GM13976 (cell line): Measurements from ENCODE around the gene SLC2A8.

Experiments used
- DNase-seq: peaks from one replicate; pipeline ENCODE4 v3.0.0; 2012; ENCODE audit warnings: low spot score
- CTCF ChIP-seq: IDR thresholded peaks from 2 replicates; pipeline ENCODE4 v1.5.1; 2012; ENCODE audit warnings: borderline replicate concordance, mild to moderate bottlenecking; ENCODE audit not compliant: insufficient read depth; ENCODE audit errors: extremely low read depth, missing control alignments, control extremely low read depth
- in situ Hi-C: fragments of 300-500 bp; cut with MboI; formaldehyde crosslinking; loops from one replicate; pipeline ENCODE4 v1.12.0; 2022; ENCODE audit warnings: low sequenced_read_pairs, mixed read lengths, inconsistent platforms; ENCODE audit not compliant: unreplicated experiment

Gene SLC2A8

GRCh38 chr9:127423476-127423933 lies 26.5 kb downstream of the SLC2A8 start:
- in situ Hi-C loops, result loop anchor here (25.0 kb wide), 1 partner anchor 486 kb away; no protein-coding TSS in a partner anchor
- no peak for DNase-seq
- no peak for TF ChIP-seq CTCF

DNA sequence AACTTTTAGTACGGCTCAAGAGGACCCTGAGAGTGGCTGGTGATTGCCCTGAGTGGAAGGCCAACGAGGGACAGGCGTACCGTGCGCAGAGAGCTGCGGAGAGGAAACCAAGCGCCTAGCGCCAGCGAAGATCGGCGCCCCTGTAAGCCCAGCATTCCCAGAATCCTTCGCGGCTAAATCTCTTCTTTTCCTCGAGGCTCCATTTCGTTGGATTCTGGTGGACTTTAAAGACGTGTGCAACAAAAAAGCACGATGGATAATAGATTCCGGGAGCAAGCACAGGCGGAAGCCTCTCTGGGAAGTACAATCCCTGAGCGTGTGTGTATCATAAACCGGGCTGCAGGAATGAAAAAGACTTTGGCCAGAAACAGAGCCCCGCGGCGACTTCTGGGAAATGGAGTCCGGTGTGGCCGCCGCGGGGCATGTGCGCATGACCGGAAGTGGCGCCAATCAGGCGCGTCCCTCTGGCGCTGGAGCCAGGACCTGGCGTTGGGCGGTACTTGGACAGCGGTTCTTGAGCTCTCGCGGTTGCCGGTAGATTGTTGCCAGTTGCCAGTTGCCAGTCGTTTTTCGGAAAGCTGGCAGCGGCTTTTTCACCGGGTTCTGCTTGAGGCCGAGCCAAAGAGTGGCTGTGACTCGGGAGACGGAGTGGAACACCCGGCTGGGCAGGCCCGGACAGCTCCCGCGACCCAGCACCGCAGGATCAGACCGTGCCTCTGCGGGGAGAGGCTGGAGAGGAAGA lies 27.1 kb downstream of the SLC2A8 start, which contains the start of gene ZNF79:
Gene ZNF79 (plus strand): TSS at position 449 of the 742 bp plus-strand sequence. CDS start 406 bp downstream, outside the sequence.
- no peak for TF ChIP-seq CTCF
- DNase-seq, result peak; percentile 97
- in situ Hi-C loops, result loop anchor here (25.0 kb wide), 1 partner anchor 487 kb away; no protein-coding TSS in a partner anchor

DNA sequence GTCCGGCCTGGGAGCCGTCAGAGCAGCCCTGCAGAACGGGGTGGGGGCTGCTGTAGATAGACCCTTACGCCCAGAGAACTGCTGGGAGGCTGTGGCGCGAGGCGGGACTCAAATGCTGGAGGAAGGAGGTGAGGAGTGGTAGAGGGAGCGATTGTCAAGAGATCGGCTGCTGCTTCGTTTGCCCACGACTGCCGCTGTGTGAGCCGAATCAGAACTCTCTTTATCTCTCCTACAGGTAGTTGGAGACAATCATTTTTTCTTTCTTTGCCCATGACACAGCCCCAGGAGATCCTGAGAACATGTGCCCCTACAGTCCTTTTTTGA lies 27.7 kb downstream of the SLC2A8 start:
- no peak for TF ChIP-seq CTCF
- in situ Hi-C loops, result loop anchor here (25.0 kb wide), 1 partner anchor 487 kb away; no protein-coding TSS in a partner anchor
- DNase-seq, result no peak

GRCh38 chr9:127426756-127427155 lies 29.8 kb downstream of the SLC2A8 start:
- TF ChIP-seq CTCF, result no peak
- in situ Hi-C loops, result no loop called here
- peak; percentile 49 for DNase-seq

GRCh38 chr9:127428348-127428747 lies 31.4 kb downstream of the SLC2A8 start:
- no peak for TF ChIP-seq CTCF
- no peak for DNase-seq
- in situ Hi-C loops, result no loop called here

GRCh38 chr9:127430415-127430814 lies 33.4 kb downstream of the SLC2A8 start:
- TF ChIP-seq CTCF, result no peak
- DNase-seq, result no peak
- in situ Hi-C loops, result no loop called here
